ENCODE data around the gene MICB. TPM values are rescaled to one million over a fixed set of nuclear protein-coding genes. Genes with fewer than 3 reads are reported as not detected.

Gene MICB
- total and polyA plus RNA-seq, 9 of the 15 experiments (the other 6 are each of a cell fraction or from before 2014, with no cell fraction given), result 13.3 to 34.5 (median 19.8) TPM

DNA sequence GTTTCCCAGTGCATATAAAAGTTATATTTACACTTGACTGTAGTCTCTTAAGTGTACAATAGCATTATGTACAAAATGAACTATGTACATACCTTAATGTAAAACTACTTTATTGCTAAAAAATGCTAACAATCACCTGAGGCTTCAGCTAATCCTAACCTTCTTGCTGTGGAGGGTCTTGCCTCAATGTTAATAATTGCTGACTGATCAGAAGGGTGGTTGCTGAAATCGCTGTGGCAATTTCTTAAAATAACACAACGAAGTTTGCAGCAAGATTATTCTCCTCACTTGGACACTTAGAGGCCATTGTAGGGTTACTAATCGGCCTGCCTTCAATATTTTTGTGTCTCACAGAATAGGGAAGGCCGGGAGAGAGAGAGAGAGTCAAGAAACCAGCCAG is 24.7 kb upstream of the MICB start:
- no peak for DNase-seq (ENCODE audit: extremely low read depth in 1 of 4, low spot score in 3 of 4)
- no TSS peak for BruUV-seq (replicated peaks)
- in situ Hi-C loops (cut with MboI) (no loop called here), intact Hi-C loops (cut with micrococcal nuclease) (no loop called here)
- ChIA-PET CTCF (ENCODE audit: low intra/inter-chr PET ratio) (no interaction called here), POLR2A (no interaction called here)
- no peaks in the 10 kb centered on the region for H3K9me1 ChIP-seq (ENCODE audit: control insufficient read depth, insufficient read depth, low read length)
- H2AFZ ChIP-seq (ENCODE audit: low read depth, low read length), result no peak overlapping the region
- H3K36me3 ChIP-seq (ENCODE audit: control insufficient read depth, insufficient read depth, low read length), result no peaks in the 10 kb centered on the region
- ATAC-seq, result no peak
- peaks cover 7% of the 10 kb centered on the region; the same call in 1 of the 2 replicates for H4K20me1 ChIP-seq (replicated peaks; ENCODE audit: control insufficient read depth, insufficient read depth, low read length)
- H3K9me3 ChIP-seq (replicated peaks; ENCODE audit: control insufficient read depth, insufficient read depth, low read depth, low read length), result no peaks in the 10 kb centered on the region
- H3K4me2 ChIP-seq (ENCODE audit: insufficient read depth, low read length), result no peak overlapping the region
- no peak for FAIRE-seq
- H3K4me3 ChIP-seq, result no peak overlapping the region
- no peaks in the 10 kb centered on the region for H3K79me2 ChIP-seq (ENCODE audit: control insufficient read depth, insufficient read depth, low read length)
- H3K27ac ChIP-seq (ENCODE audit: extremely low read depth, low read depth, low read length), result no peak overlapping the region
- H3K27me3 ChIP-seq (ENCODE audit: control insufficient read depth in 2 of 2, insufficient read depth in 2 of 2, low read length in 2 of 2), result peaks cover 26 to 70% of the 10 kb centered on the region in 2 experiments; a peak in 4 of 5 replicates
- H3K4me1 ChIP-seq (replicated peaks in 1 of 2; ENCODE audit: control insufficient read depth in 2 of 2, insufficient read depth in 2 of 2, low read length in 2 of 2), result no peaks in the 10 kb centered on the region; a peak in 1 of 5 replicates
- 0% methylated on average over 4 of the region's 4 CpGs for WGBS (ENCODE audit: insufficient coverage, low coverage, missing lambda C conversion rate)
- TF ChIP-seq, protein P1, sequence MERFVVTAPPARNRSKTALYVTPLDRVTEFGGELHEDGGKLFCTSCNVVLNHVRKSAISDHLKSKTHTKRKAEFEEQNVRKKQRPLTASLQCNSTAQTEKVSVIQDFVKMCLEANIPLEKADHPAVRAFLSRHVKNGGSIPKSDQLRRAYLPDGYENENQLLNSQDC (CRISPR knock-in tag; IDR thresholded peaks at IDR 0.05), result no peak
- TF ChIP-seq SAFB2 (IDR thresholded peaks at IDR 0.05; ENCODE audit: borderline replicate concordance, low read depth, low read length, severe bottlenecking) (no peak), GATAD2B (IDR thresholded peaks at IDR 0.05; ENCODE audit: borderline replicate concordance) (no peak), HNRNPUL1 (IDR thresholded peaks at IDR 0.05; ENCODE audit: low read length) (no peak), ATF6 (CRISPR knock-in tag; IDR thresholded peaks at IDR 0.05) (no peak), SMARCA4 (IDR thresholded peaks at IDR 0.05) (no peak)
- TF ChIP-seq, protein P2, sequence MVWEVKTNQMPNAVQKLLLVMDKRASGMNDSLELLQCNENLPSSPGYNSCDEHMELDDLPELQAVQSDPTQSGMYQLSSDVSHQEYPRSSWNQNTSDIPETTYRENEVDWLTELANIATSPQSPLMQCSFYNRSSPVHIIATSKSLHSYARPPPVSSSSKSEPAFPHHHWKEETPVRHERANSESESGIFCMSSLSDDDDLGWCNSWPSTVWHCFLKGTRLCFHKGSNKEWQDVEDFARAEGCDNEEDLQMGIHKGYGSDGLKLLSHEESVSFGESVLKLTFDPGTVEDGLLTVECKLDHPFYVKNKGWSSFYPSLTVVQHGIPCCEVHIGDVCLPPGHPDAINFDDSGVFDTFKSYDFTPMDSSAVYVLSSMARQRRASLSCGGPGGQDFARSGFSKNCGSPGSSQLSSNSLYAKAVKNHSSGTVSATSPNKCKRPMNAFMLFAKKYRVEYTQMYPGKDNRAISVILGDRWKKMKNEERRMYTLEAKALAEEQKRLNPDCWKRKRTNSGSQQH (CRISPR knock-in tag; IDR thresholded peaks at IDR 0.05), result no peak
- H3K9ac ChIP-seq (ENCODE audit: insufficient read depth in 1 of 2, low read depth in 2 of 2, low read length in 2 of 2), result no peak overlapping the region

Data from K562 (cell line).